Nephron progenitor cell (in vitro differentiated cells): ENCODE data around the gene STIM2.
A peak's percentile ranks its signal among the peaks of the same experiment; 100 is the strongest.

Source experiments
- DNase-seq: peaks from one replicate; pipeline ENCODE4 v3.0.0; 2021
- H3K27ac Mint-ChIP-seq: 2 replicates; pipeline ENCODE4 v1.8.0; 2021; ENCODE audit warnings: mild to moderate bottlenecking, moderate library complexity, mixed read lengths
- H3K27me3 Mint-ChIP-seq: 2 replicates; pipeline ENCODE4 v1.8.0; 2021; ENCODE audit warnings: mild to moderate bottlenecking, low read depth, mixed read lengths; ENCODE audit not compliant: poor library complexity
- H3K36me3 Mint-ChIP-seq: 2 replicates; pipeline ENCODE4 v1.8.0; 2021; ENCODE audit warnings: low read depth, mixed read lengths
- H3K4me1 Mint-ChIP-seq: 2 replicates; pipeline ENCODE4 v1.8.0; 2021; ENCODE audit warnings: mixed read lengths
- H3K4me3 Mint-ChIP-seq: 2 replicates; pipeline ENCODE4 v1.8.0; 2021; ENCODE audit warnings: mild to moderate bottlenecking, moderate library complexity, mixed read lengths
- H3K9me3 Mint-ChIP-seq: 2 replicates; pipeline ENCODE4 v1.8.0; 2021; ENCODE audit warnings: mild to moderate bottlenecking, moderate library complexity, mixed read lengths
- TF ChIP-seq, protein P1 (sequence below): fragments of 200-600 bp; sonication (generic); IDR thresholded peaks from 2 replicates; pipeline ENCODE4 v1.5.0; 2021; ENCODE audit warnings: antibody characterized with exemption

STIM2 gene

DNA sequence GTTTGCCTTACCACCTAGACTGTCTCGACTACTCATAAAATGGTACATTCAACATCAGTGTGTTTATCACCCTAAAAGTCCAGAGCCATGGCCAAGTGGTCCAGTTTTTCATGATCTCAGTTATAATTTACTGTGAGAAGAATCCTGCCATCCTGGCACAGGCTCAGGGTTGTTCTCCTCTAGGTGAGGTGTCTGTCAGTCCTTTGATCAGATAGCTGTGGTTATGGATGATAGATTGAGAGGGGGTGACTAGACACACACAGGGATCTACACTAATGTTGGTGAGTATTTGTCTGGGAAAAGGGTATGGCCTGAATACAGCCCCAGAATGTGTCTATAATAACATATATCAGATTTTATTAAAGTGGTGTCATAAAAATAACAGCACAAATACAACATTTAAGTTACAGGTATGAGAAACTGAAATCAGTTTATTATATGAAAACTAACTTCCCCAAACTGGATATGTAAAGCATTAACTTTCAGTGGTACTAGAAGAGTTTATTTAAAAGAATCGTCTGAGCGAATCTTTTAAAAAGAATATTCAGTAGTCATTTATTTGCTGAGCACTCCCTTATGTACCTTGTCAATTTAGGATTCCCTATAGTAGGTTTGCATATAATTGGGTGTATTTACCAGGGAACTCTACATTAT is 93.3 kb downstream of the STIM2 start:
- H3K36me3 Mint-ChIP-seq: peaks cover 25% of the 10 kb centered on the region
- DNase-seq: no peak
- TF ChIP-seq, protein P1, sequence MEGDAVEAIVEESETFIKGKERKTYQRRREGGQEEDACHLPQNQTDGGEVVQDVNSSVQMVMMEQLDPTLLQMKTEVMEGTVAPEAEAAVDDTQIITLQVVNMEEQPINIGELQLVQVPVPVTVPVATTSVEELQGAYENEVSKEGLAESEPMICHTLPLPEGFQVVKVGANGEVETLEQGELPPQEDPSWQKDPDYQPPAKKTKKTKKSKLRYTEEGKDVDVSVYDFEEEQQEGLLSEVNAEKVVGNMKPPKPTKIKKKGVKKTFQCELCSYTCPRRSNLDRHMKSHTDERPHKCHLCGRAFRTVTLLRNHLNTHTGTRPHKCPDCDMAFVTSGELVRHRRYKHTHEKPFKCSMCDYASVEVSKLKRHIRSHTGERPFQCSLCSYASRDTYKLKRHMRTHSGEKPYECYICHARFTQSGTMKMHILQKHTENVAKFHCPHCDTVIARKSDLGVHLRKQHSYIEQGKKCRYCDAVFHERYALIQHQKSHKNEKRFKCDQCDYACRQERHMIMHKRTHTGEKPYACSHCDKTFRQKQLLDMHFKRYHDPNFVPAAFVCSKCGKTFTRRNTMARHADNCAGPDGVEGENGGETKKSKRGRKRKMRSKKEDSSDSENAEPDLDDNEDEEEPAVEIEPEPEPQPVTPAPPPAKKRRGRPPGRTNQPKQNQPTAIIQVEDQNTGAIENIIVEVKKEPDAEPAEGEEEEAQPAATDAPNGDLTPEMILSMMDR: no peak
- H3K4me3 Mint-ChIP-seq: no peak overlapping the region
- H3K27me3 Mint-ChIP-seq: no peaks in the 10 kb centered on the region
- H3K9me3 Mint-ChIP-seq: peaks cover 12% of the 10 kb centered on the region
- peaks cover under 1% of the 10 kb centered on the region for H3K4me1 Mint-ChIP-seq
- no peak overlapping the region for H3K27ac Mint-ChIP-seq

DNA sequence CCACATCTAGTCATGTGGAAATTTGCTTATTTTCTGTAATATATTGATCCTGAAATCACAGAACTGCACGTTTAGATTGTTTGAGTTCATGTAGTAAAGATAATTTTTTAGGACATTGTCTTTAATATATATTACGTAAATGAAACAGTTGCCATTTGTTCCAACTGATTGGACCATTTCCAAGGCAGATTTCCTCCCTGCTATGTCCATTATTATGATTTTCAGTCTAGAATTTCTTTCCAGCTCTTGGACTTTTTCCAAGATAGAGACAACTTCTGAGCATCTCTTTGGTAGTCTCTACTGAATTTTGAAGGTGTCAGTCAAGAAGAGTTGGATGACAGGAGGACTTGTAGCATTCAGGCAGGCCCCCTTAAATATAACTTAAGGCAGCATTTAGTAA is 94.6 kb downstream of the STIM2 start:
- Mint-ChIP-seq H3K4me1 (peaks cover 10% of the 10 kb centered on the region), H3K4me3 (no peak overlapping the region), H3K9me3 (peaks cover 10% of the 10 kb centered on the region), H3K36me3 (peaks cover 33% of the 10 kb centered on the region), H3K27ac (no peak overlapping the region), H3K27me3 (no peaks in the 10 kb centered on the region)
- TF ChIP-seq, protein P1: no peak
- no peak for DNase-seq

DNA sequence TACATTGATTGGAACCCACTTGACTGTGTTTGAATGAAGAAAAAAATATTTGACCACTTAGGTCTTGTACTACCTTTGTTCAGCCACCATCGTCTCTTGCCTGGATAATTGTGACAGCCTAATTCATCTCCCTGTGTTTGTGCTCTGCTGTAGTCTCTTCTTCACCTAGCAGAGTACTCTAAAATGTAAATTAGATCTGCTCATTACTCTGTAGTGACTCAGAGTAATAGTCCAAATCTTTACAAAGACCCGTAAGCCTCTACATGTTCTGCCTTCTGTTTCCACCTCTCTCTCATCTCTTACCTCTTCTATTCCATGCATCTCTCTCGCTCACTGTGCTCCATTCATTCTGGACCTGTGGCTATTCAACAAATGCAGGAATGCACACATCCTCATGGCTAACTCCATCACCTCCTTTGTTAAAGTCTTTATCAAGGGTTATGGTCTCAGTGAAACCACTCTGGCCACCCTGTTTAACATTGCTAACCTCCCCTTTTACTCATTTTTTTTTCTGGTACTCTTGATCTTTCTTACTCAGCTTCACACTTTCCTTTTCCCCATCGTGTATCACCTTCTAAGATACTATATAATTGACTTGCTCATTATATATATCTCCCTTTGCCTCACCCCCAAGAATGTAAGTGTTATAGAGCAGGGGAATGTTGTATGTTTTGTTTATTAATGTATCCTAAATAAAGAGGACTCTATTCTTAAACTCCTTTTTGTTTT is 98.4 kb downstream of the STIM2 start:
- TF ChIP-seq, protein P1: no peak
- peaks cover 11% of the 10 kb centered on the region for H3K4me1 Mint-ChIP-seq
- H3K27ac Mint-ChIP-seq: peak overlapping the region; percentile 41
- no peaks in the 10 kb centered on the region for H3K9me3 Mint-ChIP-seq
- no peak overlapping the region for H3K4me3 Mint-ChIP-seq
- no peaks in the 10 kb centered on the region for H3K27me3 Mint-ChIP-seq
- no peak for DNase-seq
- H3K36me3 Mint-ChIP-seq: peaks cover 23% of the 10 kb centered on the region

DNA sequence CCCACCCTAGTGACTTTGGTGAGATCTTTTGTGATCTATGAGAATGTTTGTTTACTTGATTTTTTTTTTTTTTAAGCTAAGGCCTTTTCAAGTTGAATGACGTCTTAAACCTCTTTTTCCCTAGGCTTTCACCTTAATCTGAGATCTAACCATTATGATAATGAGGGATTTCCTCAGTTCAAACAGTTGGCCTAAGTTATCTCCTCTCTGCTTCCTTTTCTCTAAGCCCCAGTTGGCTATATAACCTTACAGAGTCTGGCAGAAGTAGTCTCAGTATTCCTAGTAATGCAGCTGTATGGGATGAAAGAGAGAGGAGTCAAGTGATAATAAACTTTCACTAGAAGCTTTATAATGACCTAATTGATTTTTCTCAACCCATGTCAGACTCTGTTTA is 99.0 kb downstream of the STIM2 start:
- no peak overlapping the region for H3K4me3 Mint-ChIP-seq
- H3K9me3 Mint-ChIP-seq: no peaks in the 10 kb centered on the region
- H3K27me3 Mint-ChIP-seq: no peaks in the 10 kb centered on the region
- no peak for DNase-seq
- peak overlapping the region; percentile 41 for H3K27ac Mint-ChIP-seq
- peaks cover 16% of the 10 kb centered on the region for H3K4me1 Mint-ChIP-seq
- TF ChIP-seq, protein P1: no peak
- H3K36me3 Mint-ChIP-seq: peaks cover 23% of the 10 kb centered on the region

DNA sequence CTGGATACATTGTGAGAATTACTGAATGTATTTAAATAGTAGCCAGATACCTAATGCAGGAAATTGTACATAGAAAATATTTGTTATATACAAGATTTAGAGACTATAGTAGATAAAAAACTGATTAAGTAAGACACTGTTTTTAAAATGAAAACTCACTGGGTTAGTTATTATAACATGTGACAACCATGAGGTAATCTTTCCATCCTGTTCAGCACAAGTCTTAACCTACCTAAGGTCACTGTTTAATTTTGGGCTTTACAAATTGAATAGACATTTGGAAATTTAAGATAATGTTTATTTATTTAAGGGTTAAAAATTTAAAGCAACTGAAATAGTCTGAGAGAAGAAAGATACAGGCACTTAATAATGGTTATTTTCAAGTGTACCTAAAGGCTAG is 102.1 kb downstream of the STIM2 start:
- H3K4me1 Mint-ChIP-seq: peaks cover 19% of the 10 kb centered on the region
- TF ChIP-seq, protein P1: no peak
- peaks cover 23% of the 10 kb centered on the region for H3K36me3 Mint-ChIP-seq
- H3K4me3 Mint-ChIP-seq: no peak overlapping the region
- no peaks in the 10 kb centered on the region for H3K27me3 Mint-ChIP-seq
- no peaks in the 10 kb centered on the region for H3K9me3 Mint-ChIP-seq
- DNase-seq: no peak
- H3K27ac Mint-ChIP-seq: no peak overlapping the region

DNA sequence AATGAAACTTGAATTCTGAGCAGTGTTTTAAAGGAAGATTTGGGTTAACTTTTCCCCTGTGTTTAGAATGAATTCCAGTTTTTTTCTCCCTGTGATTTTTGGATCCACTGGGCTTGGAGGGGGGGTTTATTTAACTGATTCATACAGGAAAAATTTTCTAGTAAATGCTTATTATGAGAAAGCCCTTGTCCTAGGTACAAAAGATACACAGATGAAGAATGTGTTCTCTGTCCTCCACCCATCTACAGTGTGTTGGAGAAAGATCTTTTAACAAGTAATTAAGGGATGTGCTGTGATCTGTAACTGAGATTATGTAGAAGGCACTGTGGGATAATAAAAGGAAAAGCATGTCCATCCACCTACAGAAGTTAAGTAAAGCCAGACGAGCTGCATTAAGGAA is 103.9 kb downstream of the STIM2 start:
- Mint-ChIP-seq H3K36me3 (peaks cover 8% of the 10 kb centered on the region), H3K27me3 (no peaks in the 10 kb centered on the region), H3K4me1 (peaks cover 12% of the 10 kb centered on the region), H3K4me3 (no peak overlapping the region), H3K9me3 (no peaks in the 10 kb centered on the region), H3K27ac (no peak overlapping the region)
- no peak for DNase-seq
- TF ChIP-seq, protein P1: no peak
